GM04504 (cell line): ENCODE measurements around the gene NOS1.

Experiments used
- DNase-seq: peaks from one replicate; pipeline ENCODE4 v3.0.0-alpha.2; 2012; ENCODE audit warnings: low read depth

NOS1 gene

DNA sequence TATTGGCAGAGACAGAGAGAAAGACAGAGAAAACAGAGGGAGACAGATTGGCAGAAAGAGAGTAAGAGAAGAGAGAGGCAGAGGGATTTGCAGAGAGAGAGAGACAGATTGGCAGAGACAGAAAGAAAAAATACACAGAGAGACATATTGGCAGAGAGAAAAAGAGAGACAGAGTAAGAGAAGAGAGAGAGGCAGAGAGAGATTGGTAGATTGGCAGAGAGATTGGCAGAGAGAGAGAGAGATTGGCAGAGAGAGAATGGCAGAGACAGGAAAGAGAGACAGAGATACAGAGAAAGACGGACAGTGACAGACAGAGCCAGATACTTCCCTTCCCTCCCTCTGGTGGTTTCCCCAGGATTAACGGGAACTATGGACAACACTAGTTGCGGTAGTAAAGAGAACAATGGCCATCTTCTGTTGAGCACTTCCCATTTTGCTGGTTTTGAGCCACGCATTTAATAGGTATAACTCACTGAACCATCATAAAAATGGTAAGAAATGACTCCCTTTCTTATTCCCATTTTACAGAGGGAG, 2.6 kb upstream of the NOS1 start:
- no peak for DNase-seq

DNA sequence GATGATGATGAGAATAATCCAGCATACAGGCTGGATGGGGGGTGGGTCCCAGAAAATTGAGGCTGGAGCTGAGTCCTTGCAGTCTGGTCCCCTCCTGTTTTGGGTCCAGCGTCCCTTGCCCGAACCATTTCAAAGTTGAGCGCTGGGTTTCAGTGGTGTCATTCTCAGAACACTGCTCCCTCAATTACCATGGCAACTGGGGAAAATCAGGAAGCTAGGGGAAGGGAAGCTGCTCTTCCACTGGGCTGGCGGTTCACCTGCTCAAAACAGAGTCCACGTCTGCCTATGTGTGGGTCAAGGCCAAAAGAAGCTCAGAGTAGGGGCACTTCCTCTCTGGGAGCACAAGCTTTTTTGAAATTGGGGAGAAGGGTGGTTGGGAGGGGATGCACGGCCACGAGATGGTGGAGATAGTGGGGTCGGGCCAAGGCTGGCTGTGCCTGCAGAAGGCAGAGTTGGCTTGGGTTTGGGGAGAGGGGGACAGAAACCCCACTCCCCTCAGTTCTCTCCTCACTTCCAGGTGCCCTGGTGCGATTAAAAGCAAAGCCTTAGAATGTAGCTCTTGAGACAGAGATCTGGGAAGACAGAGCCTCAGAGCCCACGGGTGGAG, 1.7 kb upstream of the NOS1 start:
- DNase-seq = no peak

DNA sequence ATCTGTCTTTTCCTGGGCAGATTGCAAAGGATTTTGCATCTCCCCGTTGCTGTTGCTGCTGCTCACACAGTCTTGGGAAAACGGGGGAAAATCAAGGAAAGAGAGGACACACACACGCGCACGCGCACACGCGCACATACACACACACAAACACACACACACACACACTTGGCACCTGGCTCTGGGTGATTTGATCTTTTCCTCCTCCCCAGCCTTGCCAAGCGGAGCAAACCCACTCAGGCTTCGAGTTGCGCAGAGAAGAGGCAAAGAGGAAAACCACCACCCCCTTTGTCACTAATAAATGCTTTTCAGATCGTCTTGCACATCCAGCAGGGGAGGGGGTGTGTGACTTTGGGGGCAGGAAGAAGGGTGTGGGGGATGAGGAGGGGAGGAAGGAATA, 965 bp upstream of the NOS1 start:
- DNase-seq = no peak

DNA sequence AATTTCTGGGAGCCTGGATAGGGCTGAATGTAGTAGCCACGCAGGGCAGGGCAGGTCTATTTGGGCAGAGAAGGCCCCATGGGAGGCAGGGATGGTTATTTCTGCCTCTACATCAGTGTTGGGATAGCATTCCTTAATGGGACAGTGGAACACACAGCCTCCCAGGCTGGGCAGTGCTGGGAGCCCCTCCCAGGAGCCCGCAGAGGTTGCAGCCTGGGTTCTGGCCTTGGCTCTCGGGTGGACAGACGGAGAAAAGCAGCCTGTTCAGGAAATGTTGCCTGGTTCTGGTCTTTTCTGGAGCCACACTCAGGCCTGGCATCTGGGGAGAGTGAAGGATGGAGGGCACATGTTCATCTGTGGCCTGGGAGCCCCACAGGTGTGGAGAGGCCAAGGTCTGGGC, 479 bp upstream of the NOS1 start:
- DNase-seq = no peak

DNA sequence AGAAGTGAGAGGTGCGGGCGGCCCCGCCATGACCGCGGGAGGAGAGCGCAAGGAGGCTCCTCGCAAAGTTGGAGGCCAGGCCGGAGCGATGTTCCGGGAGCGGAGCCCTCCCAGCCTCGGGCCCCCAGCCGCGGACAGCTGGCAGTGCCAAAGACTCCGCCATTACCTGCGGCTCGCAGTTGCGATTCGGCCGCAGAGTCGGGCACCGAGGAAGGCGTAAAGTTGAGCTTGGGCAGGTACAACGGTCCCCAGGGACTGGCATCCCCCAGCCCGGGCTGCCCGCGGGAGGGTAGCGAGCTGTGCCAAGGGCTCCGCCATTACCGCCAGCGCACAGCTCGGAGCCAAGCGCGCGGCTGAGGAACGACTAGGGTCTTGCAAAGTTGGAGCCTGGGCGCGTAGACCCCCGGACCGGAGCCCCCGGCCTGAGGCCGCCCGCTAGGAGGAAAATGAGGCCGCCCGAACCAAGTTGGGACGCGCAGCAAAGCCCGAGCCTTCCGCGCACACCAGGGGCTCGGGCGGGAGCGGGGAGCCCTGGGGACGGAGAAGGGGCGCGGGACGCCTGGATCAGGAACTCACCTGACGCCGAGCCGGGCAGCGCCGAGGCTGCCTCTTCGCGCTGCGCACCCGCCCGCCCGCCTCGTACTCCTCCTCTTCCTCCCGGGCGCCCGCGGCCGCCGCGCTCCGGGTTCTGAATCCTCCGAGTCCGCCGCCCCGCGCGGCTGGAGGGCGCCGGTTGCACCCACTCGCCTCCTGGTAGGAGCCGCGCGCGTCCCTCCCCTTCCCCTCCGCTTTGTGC, 677 bp downstream of the NOS1 start:
- DNase-seq = no peak

DNA sequence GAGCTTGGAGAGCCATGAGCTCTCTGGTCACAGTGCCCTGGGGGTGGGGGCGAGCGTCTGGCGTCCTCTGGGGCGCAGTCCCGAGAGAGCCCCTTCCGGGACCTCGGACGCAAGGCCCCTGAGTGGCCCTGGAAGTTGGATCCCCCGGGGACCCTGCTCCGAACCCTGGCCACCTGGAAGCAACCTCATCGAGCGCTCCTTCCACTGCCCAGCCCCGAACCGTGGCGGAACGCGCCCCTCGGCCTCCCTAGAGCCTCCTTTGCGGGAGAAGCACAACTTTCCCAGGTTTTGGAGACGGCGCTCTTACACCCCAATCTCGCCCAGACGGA, 1.2 kb downstream of the NOS1 start:
- no peak for DNase-seq

DNA sequence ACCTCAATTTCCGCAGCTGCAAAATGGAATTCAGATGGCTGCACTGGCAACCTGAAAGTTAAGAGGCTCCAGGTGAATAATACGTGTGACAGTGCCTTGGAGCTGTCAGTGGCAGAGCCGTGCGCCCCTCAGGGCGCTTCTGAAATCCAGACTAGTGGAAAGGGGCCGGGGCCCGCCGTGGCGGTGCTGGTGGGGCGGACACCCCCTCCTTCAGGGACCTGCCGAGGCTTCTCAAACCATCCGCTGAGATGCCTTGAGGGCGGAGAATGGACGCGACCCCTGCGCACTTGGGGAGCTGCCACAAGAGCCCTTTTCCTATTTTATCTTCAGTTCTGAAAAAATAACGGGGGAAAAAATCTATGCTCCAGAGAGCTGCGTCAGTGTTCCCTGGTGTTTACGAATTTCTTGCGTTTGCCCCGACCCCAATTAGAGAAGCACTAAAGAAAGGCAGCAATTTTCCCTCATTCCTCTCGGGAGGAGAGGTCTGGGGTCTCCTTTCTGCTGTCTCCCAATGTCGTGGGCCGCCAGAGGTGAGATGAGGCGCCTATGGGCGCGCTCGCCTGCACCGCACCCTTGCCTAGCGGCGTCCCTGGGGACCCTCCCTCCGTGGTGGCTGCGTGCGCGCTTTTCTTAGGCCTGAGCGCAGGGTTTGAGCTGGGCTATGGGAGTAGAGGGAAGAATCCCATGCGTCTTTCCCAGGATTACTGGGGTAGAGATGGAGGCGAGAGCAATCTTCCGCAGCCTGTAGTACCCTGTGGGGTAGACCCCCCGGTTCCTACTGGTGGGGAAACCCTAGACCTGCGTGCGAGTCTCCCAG, 2.2 kb downstream of the NOS1 start:
- DNase-seq = no peak

DNA sequence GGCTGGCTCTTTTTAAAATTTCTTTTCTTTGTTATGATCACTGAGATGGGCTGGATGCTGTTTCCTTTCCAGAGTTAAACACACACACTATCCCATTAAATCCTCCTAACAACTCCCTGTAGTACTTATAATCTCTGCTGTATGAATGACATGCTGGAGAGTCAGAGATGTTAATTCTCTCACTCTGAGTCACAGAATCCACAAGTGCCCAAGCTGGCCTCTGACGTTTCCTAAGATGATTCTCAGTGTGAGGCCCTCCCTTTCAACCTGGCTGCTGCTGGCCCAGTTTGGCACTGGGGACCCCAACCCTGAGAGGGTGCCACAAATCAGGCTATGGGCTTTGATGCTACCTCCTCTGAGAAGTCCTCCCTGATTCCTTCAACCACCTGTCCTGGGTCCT, 5.4 kb downstream of the NOS1 start:
- no peak for DNase-seq

DNA sequence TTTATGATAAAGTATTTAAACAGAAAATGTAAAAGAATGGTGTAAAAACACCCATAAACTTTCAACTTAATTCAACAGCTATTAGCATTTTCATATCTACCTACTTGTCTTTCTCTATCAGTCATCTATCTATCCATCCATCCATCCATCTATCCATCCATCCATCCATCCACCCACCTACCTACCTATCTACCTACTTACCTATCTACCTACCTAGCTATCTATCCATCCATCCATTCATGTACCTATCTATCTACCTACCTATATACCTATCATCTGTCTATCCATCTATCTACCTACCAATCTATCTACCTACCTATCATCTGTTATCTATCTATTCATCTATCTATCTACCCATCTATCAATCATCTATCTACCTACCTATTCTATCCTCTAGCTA, 8.5 kb downstream of the NOS1 start:
- DNase-seq = no peak

DNA sequence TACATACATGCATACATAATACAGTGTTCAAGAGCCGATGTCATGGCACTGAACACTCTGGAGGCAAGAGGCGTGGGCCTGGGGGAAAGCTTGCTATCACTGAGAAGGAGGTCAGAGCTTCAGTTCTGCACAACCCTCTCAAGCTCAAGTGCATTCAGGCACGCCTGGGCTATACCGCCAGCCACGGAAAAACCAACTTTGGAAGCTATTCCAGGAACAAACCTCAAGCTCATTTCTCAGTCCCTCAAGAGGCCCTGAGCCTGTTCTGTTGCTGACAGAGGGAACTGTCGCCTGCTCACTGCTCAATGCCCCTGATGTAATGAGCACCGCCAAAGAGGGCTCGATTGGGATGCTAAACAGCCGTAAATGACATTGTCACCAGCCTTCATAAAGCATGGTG, 9.2 kb downstream of the NOS1 start:
- no peak for DNase-seq

DNA sequence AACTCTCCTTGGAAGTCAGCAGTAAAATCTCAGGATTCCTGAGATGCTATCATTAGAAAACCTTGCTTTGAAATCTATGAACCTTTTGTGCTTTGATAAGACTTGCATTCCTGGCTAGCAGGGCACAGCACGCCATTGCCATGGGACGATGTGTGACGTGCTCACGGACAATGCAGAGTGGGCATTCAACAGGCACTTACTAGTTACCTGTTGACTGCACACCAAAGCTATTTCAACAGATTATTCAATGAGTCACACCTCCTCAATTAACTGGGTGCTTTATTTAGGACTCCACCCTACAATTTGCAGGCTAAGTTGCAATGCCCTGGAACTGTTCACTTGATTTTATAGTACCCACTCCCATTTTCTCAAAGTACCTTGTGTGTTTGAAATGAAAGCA, 11.3 kb downstream of the NOS1 start:
- no peak for DNase-seq

DNA sequence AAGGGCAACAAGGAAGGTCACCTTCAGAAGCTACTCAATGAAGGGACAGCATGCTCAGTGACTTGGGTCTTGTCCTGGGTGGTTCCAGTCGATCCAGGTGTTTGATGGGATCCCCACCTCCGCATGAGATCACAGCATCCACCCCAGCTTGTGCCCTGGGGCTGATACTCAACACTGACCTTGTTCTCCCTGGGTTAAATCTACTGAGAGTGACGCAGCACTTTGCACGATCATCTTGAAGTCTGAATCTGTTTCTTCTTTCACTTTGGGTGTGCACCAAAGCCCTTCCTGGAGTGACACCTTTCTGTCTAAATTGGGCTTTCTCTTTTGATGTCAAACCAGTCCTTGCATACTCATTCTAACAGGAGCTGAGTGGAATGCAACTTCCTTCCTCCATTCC, 13.8 kb downstream of the NOS1 start:
- DNase-seq = no peak

DNA sequence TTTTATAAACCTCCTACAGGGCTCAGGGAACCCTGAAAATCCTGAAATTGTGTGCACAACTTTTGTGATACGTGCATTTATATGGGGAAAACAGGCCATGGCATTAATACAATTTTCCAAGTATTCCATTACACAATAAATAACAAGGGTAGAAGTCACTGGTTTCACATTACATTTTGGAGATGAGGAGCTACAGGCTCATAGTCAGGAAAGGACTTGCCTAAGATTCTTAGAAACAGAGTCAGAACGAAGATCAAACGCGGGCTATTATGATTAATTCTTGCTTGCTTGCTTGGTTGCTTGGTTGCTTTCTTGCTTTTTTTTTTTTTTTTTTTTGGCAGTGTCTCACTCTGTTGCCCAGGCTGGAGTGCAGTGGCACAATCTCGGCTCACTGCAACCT, 16.7 kb downstream of the NOS1 start:
- no peak for DNase-seq

DNA sequence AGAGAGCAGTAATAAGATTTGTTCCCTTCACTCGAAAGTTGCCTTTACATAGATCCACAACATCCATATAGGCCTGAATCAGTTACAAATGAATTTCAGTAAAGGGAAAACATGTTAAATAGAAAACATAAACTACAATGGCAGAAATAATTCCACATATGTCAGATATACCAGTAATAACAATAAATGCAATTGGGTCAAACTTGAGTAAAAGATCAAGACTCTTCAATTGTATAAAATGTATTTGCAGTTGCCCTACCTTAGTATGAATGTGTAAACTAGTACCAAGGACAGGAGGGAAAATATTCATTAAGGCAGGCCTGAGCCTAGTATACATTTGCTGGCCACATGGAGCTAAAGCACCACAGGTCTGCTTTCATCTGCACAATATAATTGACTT, 17.6 kb downstream of the NOS1 start:
- DNase-seq = no peak

DNA sequence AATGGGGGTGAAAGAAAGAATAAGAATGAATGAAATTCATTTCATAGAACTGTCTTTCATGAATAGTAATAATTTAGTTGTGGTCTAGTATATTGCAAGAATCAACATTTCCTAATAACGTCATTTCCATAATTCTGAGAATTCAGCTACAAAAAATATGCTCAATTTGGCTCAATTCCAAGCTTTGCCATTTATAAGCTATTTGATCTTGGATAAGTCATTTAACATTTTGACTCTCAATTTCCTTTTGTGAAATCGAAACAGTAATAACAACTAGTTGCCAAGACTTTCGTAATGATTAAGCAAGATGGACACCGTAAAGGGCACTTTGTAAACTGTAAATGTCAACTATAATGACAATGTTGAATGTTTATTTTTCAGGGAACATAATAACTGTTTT, 18.1 kb downstream of the NOS1 start:
- no peak for DNase-seq

DNA sequence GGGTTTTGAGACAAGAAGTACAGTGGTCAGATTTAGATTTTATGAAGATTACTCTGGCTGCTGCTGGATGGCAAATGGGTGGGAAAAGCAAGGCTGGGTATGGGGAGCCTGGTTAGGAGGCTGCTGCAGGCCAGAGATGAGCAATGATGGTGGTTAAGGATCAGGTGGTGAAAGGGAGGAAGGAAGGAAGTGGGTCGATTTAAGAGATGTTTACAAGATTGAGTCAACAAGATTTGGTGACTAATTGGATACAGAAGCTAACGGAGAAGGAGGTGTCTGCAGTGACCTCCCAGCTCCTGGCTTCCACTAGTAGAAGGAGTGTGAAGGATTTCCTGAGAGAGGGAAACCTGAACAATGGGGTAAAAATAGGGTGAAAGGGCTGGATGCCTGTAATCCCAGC, 18.7 kb downstream of the NOS1 start:
- DNase-seq = no peak

DNA sequence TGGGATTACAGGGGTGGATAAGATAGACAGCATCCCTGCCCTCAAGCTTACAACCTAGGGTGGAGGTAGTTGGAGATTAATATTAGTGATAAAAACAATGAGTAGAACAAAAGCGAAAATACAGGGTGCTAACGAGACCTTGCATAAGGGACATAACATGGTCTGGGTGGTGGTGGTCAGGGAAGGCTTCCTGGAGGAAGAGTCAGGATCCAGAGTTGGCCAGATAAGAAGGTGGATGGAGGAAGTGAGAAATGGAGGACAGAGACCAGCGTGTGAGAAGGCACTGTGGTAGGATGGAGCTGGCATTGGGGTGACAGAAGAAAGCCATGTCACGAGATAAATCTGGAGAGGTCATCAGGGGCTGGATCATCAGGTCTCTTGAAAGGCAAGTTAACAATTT, 19.2 kb downstream of the NOS1 start:
- no peak for DNase-seq

DNA sequence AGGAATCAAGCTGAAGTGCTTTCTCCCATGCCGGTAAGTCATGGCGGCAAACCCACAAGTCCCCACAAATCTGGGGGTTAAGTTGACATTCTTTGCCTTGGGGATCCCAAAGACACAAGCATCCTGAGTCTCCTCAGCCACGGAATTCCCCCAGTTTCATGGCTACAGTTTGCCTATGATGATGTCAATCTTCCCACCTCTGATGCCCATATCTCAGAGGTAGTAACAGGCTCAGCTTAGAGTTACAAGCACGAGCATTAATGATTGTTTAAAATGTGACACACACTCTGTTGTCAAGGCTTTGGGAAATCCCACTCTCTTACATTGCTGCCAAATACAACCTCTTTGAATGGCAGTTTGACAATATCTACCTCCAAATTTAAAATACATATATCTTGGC, 22.3 kb downstream of the NOS1 start:
- no peak for DNase-seq

DNA sequence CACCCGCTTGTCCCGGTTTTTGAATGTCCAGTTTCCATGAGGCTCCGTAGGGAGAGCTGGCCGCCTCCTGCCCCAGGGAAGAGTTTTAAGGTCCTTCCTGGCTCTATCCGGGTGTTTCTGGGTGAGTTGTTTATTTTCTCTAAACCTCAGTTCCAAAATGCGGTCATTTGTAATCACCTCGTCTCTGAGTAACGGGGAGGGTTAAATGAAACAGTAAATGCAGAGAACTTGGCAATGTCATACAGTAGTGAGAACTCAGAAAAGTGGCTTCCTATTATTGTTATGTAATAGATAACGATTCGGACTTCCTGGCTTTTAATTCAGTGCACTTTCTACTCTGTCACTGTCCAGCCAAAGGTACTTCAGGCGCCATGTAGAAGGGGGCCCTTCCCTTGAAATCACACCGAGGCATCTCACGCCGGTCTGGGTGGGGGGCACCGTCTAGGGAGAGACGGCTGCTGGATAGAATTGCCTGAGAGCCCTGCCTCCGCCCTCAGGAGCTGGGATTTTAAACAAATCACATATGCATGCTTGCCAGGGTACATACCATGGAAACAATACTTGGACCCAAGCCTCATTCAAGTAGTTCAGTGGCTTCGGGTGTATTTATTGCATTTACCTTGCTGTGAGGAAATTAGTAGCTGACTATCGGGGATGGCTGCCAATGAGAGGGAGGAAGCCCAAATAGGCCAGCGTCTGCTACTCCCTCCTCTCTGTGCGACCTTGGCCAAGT, 26.4 kb downstream of the NOS1 start:
- DNase-seq = no peak

DNA sequence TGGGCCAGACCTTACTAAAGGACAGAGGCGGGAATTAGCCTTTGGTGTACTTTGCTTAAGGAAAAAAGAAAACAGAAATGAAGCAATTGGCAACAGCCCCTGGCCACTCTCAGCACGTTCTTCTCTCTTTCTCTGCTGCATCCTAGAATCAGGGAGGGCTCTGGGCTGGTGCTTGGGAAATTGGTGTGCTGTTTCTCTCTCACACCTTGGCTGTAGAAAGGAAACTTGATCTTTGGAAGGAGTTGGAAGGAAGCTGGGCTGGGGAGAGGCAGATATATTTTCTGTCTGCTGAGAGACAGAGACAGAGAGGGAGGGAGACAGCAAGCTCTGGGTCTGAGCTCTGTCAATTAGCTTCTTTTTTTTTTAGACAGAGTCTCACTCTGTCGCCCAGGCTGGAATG, 27.4 kb downstream of the NOS1 start:
- DNase-seq = no peak

DNA sequence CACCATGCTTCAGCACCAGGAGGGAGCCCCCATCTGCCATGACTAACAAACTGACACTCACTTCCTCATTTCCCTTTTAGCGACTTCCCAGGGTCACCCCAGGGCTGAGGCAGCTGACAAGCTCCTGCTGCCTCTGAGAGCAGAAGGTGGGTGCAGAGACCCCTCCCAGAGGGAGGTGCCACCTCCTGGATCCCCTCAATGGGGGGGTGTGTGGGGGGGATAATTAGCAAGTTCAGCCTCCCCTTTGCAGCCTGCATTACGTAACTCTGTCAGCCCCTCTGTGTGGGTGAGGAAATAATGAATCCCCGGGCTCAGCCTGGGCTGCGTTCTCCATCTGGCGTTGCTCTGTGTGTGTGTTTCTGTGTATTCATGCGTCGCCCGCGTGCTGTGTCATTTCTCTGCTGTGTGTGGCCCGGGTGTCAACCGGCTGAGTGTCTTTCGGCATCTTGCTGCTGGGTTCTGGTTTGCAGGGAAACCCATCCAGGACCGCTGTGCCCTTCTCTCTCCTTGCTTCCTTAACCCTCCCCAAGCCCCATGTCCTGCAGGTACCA, 28.0 kb downstream of the NOS1 start:
- no peak for DNase-seq

DNA sequence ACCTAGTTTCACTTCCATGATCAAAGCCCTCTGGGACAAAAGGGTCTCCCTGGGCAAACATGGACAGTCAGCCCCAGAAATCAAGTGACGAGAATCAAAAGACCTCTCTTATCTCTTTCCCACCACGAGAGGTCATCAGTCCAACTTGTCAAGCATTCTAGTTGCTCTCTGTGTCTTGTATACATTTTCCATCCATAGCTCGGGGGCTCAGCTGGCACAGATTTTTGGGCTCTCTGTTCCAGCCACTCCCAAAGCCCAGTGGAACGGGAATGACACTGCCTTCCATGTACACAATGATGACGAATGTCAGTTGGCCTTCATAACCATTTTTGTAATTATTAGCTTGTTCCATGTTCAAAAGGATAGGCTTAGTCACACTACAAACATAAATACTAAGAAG, 29.7 kb downstream of the NOS1 start:
- no peak for DNase-seq
